HUES64 (cell line): ENCODE results near the gene U2SURP. TPM values are rescaled to one million over a fixed set of nuclear protein-coding genes. Genes with fewer than 3 reads are reported as not detected.

Source experiments
- H3K27ac ChIP-seq: 2 replicates; pipeline ENCODE4 v1.7.0; 2013; ENCODE audit warnings: low read depth, low read length, inconsistent platforms
- H3K27me3 ChIP-seq: 2 replicates; pipeline ENCODE4 v1.6.1; 2013; ENCODE audit warnings: mild to moderate bottlenecking, low read length; ENCODE audit not compliant: insufficient read depth
- H3K36me3 ChIP-seq: 2 replicates; pipeline ENCODE4 v1.6.1; 2013; ENCODE audit warnings: mild to moderate bottlenecking, low read length; ENCODE audit not compliant: insufficient read depth
- H3K4me1 ChIP-seq: 2 replicates; pipeline ENCODE4 v1.6.1; 2013; ENCODE audit warnings: mild to moderate bottlenecking, low read length, moderate library complexity; ENCODE audit not compliant: insufficient read depth
- H3K4me3 ChIP-seq: 2 replicates; pipeline ENCODE4 v1.5.1; 2013; ENCODE audit warnings: mild to moderate bottlenecking, low read length, moderate library complexity
- H3K9ac ChIP-seq: 2 replicates; pipeline ENCODE4 v1.6.1; 2013; ENCODE audit warnings: mild to moderate bottlenecking, low read depth, low read length
- H3K9me3 ChIP-seq: 2 replicates; pipeline ENCODE4 v1.6.1; 2013; ENCODE audit warnings: low read depth, low read length; ENCODE audit not compliant: insufficient read depth
- WGBS: fragments of 150-250, 120-280 bp; methylation state at CpG from one replicate; pipeline ENCODE4 v1.1.7; 2013; ENCODE audit warnings: missing lambda C conversion rate; 5-methylcytosine and 5-hydroxymethylcytosine counted together
- polyA plus RNA-seq, 2 experiments: library from polyadenylated mRNA; stranded (reverse); fragments of 50-300 nt; gene quantifications; one replicate each; pipeline ENCODE4 v1.2.3, GENCODE V29; 2013

U2SURP gene
- polyA plus RNA-seq (2013, experiment 1 of 2): 107 TPM
- 108 TPM for polyA plus RNA-seq (2013, experiment 2 of 2)

DNA sequence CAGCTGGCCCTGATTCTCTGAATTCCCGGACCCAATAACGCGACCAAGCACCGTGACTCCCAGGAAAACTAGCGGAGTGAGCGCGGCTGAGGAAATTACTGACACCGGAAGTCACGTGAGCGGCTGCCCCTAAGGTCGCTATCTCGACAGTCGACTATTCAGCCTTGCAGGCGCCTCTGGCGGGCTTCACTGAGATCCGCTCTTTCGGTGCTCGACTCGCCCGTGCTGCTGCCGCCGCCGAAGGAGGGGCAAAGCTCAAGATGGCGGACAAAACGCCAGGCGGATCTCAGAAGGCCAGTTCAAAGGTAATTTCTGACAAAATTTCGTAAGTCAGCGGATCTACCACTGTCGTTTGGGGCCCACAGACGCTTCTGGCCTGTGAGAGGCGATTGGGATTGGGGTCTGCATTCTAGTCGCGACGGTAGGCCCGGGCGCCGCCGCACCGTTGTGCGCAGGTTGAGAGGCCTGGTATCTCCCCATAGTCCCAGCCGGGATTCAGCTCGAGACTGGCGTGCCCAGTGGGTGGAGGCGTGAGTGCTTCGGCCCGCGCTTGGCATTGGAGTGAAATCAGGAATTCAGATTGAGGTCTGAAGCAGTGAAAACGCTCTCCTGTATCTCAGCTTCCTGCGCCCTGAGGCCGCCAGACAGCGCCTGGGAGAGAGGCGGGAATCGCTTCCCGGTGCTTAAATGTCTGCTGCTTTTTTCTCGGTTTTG is at the start of gene U2SURP:
U2SURP (plus strand) TSS at position 202 of the 714 bp plus-strand sequence; CDS start at position 261, 59 bp downstream.
- Histone ChIP-seq H3K9ac (peak within 1 kb of the TSS; percentile 97), H3K4me3 (peak within 1 kb of the TSS; percentile 96), H3K36me3 (no peaks in the 10 kb centered on the region), H3K27me3 (no peaks in the 10 kb centered on the region), H3K4me1 (peaks cover 14% of the 10 kb centered on the region; the same call in 1 of the 2 replicates), H3K27ac (peak within 1 kb of the TSS; percentile 97), H3K9me3 (no peaks in the 10 kb centered on the region)
- 1% methylated on average over 55 of the region's 55 CpGs for WGBS

DNA sequence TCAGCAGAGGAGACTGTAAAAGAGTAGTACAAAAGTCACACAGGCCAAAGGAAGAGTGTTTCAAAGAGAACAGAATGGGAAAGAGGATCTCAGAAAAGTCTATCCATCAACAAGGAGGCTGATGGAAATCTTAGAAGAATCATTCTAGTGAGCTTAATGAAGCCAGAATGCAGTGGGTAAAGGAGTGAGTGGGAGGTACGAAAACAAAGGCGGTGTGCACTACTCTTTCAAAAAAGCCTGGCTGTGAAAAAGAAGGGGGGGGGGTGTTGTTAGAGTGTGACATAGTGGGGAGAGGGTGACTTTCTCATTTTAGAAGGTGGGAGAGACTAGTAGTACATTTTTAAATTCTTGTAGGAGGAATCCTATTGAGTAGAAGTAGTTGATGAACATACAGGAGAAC is 49.6 kb upstream of the U2SURP start:
- 95% methylated on average over 2 of the region's 2 CpGs for WGBS
- no peaks in the 10 kb centered on the region for H3K36me3 ChIP-seq
- H3K9me3 ChIP-seq: no peaks in the 10 kb centered on the region
- H3K9ac ChIP-seq: no peak overlapping the region
- no peak overlapping the region for H3K4me3 ChIP-seq
- H3K27me3 ChIP-seq: no peaks in the 10 kb centered on the region
- peaks cover 17% of the 10 kb centered on the region; the same call in 1 of the 2 replicates for H3K4me1 ChIP-seq
- no peak overlapping the region for H3K27ac ChIP-seq

DNA sequence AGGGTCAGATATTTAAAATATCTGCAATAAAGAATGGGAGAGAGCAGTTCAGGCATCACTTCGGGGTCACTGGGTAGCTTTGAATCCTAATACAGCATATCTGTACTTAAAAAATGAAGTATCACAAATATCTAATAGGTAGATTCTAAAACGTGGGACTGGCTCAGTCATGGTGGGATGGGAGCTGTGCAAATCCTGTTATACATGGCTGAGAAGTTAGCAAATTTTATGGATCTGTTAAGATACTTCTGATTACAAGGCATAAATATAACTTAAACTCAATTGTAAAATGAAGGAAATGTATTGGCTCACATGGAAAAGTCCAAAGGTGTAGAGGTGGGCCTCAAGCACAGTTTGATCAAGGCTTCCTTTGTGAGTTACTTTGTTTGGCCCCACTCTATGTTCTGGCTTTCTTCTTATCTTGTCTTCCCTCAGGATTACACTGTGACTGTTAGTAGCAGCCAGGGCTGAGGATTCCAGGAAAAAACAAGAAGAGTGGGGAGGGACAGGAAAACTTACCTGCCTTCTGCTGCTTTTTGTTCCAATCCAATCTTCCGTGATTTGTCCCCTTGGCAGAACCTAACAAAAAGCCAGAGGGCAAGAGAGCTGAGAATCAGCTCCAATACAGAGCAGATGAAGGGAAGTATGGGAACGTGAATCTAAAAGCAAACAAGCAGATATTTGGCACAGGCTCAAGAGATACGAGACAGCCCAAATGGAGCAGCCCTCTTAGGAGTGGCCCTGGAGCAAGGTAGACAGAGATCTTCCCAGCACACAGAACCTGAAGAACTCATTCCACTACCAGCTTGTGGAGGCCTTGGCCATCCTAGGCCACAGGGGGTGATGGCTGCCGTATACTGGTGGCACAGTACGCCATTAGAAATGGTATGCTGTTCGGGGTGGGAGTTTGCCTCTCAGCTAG is 48.8 kb upstream of the U2SURP start:
- no peaks in the 10 kb centered on the region for H3K9me3 ChIP-seq
- H3K9ac ChIP-seq: no peak overlapping the region
- no peak overlapping the region for H3K27ac ChIP-seq
- no peak overlapping the region for H3K4me3 ChIP-seq
- H3K4me1 ChIP-seq: peaks cover 17% of the 10 kb centered on the region; the same call in 1 of the 2 replicates
- no peaks in the 10 kb centered on the region for H3K27me3 ChIP-seq
- no peaks in the 10 kb centered on the region for H3K36me3 ChIP-seq
- 83% methylated on average over 8 of the region's 8 CpGs for WGBS

DNA sequence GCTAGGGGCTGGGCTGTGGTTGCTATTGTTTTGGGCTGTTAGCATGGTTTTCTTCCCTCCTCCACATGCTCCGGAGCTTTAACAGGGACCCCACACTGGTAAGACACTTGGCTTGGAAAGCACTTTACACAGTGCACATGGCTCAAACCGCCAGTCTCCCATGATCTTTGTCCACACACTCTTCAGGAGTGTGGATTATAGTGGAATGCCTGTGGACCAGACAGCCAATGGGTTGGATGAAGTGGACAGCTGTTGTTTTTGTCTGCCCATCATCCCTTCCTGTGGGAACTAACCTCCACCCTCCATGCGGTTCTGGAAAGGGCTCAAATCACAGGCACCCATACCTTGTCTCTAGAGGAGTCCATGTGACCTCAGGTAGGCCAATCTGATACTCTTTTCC is 47.9 kb upstream of the U2SURP start:
- 93% methylated on average over 3 of the region's 3 CpGs for WGBS
- no peak overlapping the region for H3K4me3 ChIP-seq
- no peak overlapping the region for H3K9ac ChIP-seq

DNA sequence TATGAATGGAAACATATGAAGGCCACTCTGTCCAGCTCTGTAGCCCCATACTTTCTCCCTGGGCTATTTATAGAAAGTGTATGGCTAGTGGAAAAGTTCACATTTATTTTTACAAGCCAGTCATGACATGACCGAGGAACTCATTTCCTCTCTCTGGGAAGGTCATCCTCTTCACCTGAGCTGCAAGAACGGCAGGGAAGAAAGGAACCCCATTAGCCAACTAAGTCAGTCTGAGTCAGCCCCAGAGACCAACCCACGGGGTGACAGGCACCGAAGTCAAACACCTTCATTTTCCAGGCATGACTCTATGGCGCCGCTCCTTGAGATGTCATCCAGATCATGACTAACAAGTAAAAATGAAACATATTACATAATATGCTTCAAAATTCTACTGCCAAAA is 42.7 kb upstream of the U2SURP start:
- Histone ChIP-seq H3K36me3 (no peaks in the 10 kb centered on the region), H3K9ac (no peak overlapping the region), H3K4me1 (peaks cover 7% of the 10 kb centered on the region; the same call in 1 of the 2 replicates), H3K27me3 (peaks cover 21% of the 10 kb centered on the region), H3K27ac (no peak overlapping the region), H3K9me3 (no peaks in the 10 kb centered on the region), H3K4me3 (no peak overlapping the region)
- 88% methylated on average over 6 of the region's 6 CpGs for WGBS

More for the DNA sequence above, 47.9 kb upstream of the U2SURP start:
- Histone ChIP-seq H3K27me3 (no peaks in the 10 kb centered on the region), H3K9me3 (no peaks in the 10 kb centered on the region), H3K36me3 (no peaks in the 10 kb centered on the region), H3K27ac (no peak overlapping the region), H3K4me1 (peaks cover 17% of the 10 kb centered on the region; the same call in 1 of the 2 replicates)

DNA sequence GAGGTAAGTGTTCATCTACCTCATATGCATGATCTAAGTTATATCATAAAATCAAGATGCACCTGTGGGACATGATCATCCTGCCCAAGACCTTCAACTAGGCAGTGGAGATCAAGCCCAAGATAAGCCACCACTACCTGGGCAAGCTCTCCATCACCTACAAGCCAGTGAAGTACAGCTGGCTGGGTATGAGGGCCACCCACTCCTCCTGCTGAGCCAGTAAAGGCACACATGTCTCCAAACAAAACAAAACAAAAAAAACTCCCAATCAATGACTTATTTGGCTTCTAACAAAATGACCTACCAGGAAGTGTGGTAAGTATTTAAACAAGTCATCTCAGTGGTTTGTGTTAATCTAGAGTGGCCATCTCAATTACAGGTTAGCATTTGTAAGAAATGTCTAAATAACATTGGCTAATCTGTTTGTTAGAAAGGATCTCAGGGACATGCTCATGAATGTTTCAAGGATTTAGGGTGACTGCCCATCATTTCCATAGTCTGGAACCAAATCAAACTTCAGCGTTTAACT is 41.0 kb upstream of the U2SURP start:
- 88% methylated on average over 1 of the region's 1 CpG for WGBS
- H3K27ac ChIP-seq: no peak overlapping the region
- peaks cover 7% of the 10 kb centered on the region; the same call in 1 of the 2 replicates for H3K4me1 ChIP-seq
- peaks cover 36% of the 10 kb centered on the region for H3K27me3 ChIP-seq
- no peaks in the 10 kb centered on the region for H3K9me3 ChIP-seq
- no peaks in the 10 kb centered on the region for H3K36me3 ChIP-seq
- H3K4me3 ChIP-seq: no peak overlapping the region
- no peak overlapping the region for H3K9ac ChIP-seq

DNA sequence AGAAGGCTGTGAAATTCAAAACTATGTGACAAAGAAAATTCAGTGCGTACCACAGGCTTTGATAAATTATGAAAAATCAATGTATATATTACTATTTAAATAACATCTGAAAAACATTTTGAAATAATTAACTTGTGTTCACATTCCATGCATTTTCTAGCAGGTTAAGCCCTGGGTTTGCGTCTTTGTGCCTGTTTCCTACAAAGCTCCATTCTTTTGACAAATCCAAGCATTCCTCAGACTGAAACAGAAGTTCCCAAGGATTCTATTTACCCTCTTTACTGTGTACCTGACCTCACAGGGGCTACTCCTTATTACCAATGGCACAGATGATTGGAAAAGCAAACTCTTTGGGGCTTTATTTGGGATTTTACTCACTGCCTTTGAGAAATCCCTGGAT is 39.8 kb upstream of the U2SURP start:
- 84% methylated on average over 1 of the region's 2 CpGs for WGBS
- Histone ChIP-seq H3K4me3 (no peak overlapping the region), H3K27ac (no peak overlapping the region), H3K27me3 (peaks cover 43% of the 10 kb centered on the region), H3K9ac (no peak overlapping the region), H3K36me3 (no peaks in the 10 kb centered on the region), H3K4me1 (peaks cover 7% of the 10 kb centered on the region; the same call in 1 of the 2 replicates), H3K9me3 (no peaks in the 10 kb centered on the region)

DNA sequence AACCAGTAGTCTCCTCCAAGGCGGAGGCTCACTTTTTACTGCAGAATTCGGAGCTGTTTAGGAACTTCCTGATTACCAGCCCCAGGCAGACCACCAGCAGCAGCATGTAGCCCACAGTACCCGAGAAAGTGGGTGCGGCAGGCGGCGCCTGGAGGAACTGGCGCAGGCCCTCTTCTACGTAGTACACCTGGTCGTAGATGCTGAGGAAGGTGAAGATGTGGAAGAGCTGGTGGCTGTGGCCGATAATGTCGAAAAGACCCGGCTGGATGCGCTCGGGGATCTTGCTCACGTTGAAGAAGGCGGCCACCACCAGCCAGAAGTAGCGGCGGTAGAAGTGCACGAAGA is 39.2 kb upstream of the U2SURP start:
- Histone ChIP-seq H3K9me3 (no peaks in the 10 kb centered on the region), H3K4me3 (no peak overlapping the region), H3K27me3 (peaks cover 44% of the 10 kb centered on the region), H3K4me1 (peaks cover 7% of the 10 kb centered on the region; the same call in 1 of the 2 replicates), H3K36me3 (no peaks in the 10 kb centered on the region), H3K9ac (no peak overlapping the region), H3K27ac (no peak overlapping the region)
- 95% methylated on average over 19 of the region's 19 CpGs for WGBS

DNA sequence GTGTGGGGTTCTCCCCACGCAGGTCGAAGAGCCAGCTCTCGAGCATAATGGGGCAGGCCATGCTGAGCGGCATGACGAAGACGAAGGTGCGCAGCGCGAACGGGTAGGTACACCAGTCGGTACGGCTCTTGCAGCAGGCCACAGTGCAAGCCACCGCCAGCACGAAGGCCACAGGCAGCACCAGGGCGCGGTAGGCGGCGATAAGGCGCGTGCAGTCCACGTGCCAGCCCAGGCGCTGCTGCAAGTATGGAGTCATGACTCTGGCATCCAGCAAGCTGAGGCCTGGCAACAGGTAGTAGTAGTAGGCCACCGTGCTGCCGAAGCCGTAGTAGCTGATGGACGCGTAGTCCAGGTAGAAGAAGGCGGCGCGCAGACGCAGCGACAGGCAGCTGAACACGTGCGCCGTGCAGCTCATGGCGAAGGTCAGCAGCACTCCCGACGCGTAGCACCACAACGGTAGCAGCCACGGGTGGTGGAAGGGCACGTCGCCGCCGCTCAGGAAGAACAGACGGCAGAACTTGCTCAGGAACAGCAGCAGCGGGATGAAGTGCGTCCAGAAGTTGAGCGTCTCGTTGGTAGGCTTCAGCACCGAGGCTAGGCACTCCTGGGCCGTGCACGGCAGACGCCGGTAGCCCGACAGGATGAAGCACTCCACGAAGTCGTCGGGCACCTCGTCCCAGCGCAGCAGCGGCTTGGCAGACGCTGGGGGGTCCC is 38.7 kb upstream of the U2SURP start:
- Histone ChIP-seq H3K9me3 (no peaks in the 10 kb centered on the region), H3K27me3 (peaks cover 44% of the 10 kb centered on the region), H3K4me1 (peaks cover 7% of the 10 kb centered on the region; the same call in 1 of the 2 replicates), H3K4me3 (peak overlapping the region; percentile 67), H3K36me3 (no peaks in the 10 kb centered on the region), H3K9ac (peak overlapping the region; percentile 71), H3K27ac (no peak overlapping the region)
- 61% methylated on average over 63 of the region's 63 CpGs for WGBS

DNA sequence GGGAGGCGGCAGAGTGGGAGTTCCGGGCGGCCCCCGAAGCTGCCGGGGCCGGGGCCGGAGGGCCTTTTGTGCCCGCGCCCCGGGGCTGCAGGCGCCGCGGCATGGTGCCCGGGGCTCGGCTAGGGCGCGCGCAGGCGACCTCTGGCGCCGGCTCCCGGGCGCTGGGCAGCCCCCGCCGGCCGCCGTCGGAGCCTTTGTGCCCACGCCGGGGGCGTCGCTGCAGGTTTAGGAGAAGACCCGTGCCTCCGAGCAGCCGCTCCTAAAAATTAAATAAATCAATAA is 38.2 kb upstream of the U2SURP start:
- WGBS: under 1% methylated on average over 35 of the region's 35 CpGs
- H3K4me3 ChIP-seq: peak overlapping the region; percentile 67
- H3K4me1 ChIP-seq: peaks cover 7% of the 10 kb centered on the region; the same call in 1 of the 2 replicates
- peaks cover 44% of the 10 kb centered on the region for H3K27me3 ChIP-seq
- no peaks in the 10 kb centered on the region for H3K9me3 ChIP-seq
- no peaks in the 10 kb centered on the region for H3K36me3 ChIP-seq
- H3K9ac ChIP-seq: peak overlapping the region; percentile 71
- no peak overlapping the region for H3K27ac ChIP-seq
